ENCODE data around the gene DYNLRB2.

GRCh38 chr16:80554033-80554432 is 13.2 kb downstream of the DYNLRB2 start:
- TF ChIP-seq POLR2A (IDR thresholded peaks at IDR 0.05) = no peak
- TF ChIP-seq, protein P1, sequence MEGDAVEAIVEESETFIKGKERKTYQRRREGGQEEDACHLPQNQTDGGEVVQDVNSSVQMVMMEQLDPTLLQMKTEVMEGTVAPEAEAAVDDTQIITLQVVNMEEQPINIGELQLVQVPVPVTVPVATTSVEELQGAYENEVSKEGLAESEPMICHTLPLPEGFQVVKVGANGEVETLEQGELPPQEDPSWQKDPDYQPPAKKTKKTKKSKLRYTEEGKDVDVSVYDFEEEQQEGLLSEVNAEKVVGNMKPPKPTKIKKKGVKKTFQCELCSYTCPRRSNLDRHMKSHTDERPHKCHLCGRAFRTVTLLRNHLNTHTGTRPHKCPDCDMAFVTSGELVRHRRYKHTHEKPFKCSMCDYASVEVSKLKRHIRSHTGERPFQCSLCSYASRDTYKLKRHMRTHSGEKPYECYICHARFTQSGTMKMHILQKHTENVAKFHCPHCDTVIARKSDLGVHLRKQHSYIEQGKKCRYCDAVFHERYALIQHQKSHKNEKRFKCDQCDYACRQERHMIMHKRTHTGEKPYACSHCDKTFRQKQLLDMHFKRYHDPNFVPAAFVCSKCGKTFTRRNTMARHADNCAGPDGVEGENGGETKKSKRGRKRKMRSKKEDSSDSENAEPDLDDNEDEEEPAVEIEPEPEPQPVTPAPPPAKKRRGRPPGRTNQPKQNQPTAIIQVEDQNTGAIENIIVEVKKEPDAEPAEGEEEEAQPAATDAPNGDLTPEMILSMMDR (IDR thresholded peaks at IDR 0.05) = no peak
- TF ChIP-seq EP300 (IDR thresholded peaks at IDR 0.05) = no peak
